Ramos (cell line): ENCODE measurements around the gene ARAF.
"Not testable (repeated sequence)": the region's sequence is repeated elsewhere in the genome, so short reads cannot be mapped to it uniquely, and the experiment has no call there.

ENCODE experiments used
- in situ Hi-C: fragments of 300-500 bp; cut with MboI; formaldehyde crosslinking; loops from one replicate; pipeline ENCODE4 v1.14.3; 2022; ENCODE audit warnings: low sequenced_read_pairs; ENCODE audit not compliant: unreplicated experiment

ARAF gene

DNA sequence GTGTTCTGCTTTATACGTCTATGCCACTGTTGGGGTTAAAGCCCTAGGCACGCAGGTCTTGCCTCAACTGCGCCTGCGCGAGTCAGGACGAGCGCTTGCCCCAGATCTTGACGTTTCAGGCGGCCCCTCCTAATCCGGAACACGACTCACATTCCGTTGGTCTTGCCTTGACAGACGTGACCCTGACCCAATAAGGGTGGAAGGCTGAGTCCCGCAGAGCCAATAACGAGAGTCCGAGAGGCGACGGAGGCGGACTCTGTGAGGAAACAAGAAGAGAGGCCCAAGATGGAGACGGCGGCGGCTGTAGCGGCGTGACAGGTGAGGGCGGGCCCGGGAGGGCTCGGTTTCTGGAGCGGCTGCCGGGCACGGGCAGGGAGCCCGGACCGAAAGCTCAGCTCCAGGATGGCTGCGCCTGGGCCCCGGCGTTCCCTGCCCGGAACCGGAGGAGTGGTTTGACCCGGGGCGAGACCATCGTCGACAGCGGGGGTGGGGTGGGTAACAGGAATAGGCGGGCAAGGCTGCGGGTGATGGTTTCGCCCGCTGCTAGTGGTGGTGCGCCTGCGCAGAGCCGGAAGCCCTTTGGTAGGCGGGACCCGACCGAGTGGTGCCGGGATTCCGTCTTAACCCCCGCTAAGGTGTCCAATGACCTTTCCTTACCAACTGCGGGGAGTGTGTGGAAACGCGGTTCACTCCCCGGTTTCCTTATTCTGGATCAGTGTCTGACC is at the start of gene ARAF:
Gene ARAF (plus strand): TSS at position 272 of the 725 bp plus-strand sequence. CDS start 1,763 bp downstream, outside the sequence.
- in situ Hi-C loops = loop anchor here (5.0 kb wide), 1 partner anchor 86 kb away; no protein-coding TSS in a partner anchor

DNA sequence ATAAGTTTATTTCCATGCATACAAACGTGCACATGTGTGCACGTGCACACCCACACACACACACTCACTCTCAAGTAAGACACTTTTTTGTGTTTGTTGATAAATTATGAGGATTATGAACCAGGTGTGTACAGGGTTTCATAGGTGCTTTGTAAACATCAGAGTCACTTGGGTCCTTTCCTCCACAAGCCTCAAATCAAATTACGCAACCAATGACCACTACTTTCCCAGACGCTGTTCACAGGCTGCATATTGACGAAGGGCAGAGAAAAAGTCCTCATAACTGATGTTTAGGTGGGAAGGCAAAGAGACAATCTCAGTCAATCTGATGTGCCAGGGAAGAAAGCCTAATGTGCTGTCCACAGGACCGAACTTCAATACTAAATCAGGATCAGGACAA is 48.6 kb upstream of the ARAF start:
- in situ Hi-C loops = not testable (repeated sequence)

DNA sequence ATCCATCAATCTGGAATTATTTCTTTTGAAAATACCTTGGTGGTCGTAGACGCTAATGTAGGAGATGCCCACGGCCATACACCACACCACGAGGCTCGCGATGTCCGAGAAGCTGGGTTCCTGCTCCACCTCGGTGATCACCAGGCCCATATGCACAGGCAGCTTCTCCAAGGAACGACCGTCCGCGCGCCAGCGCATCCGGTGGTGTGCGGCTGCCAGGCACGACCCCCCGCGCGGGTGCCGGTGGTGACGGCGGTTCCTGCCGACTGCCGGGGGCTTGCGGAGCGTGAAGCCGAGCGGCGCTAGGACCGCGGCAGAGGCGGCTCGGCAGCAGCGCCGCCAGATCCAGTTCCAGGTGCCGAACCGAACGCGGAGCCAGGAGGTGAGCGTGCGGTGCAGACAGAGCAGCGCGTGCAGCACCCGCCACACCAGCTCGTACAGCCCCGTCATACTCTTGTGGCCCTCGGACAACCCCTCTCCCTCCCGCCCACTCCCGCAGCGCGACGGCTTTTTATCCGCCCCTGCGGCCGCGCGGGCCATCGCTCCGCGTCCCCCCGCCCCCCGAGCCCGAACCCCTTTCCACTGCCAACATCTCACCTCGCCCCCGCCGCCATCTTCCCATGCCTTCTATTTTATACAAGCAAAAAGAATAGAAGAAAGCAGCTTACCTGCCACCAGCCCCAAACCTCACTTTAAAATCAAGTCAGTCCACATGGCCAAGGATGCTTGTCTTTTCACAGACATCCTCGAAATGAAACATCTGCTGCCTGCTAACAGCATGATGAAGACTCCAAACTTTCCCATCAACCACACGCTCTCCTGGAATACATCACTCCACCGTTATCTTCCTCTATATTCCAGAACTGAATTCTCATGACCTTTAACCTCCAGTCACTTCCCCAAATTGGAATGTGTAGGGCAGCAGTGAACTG is 47.7 kb upstream of the ARAF start:
- in situ Hi-C loops = not testable (repeated sequence)

DNA sequence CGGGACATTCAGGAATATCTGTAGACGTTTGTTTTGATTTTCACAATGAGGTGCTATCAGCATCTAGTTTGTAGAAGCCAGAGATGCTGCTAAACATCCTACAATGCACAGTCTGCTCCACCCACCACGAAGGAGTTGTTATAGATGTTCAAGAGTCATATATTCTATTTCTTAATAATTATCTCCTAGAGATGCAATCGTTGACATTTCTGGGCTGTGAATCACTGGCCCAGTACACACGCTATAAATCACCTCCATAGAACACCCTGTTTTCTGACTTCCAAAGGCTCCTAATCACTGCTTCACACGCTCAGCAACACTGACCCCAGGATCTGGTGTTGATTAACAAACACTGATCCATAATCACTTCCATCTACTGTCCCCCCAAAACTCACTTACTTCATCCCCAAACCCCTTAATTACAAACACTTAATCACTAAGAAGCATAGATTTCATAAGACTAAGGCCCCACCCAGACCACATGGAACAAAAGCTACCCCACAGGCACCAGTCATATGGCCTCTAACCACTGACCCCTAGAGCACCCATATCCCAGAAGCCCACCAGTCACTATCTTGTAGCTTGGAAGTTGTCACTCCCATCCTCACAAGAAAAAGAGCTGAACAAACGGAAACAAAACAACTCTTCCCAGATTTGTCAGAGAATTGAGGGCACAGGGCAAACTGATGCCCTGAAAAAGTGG is 46.3 kb upstream of the ARAF start:
- in situ Hi-C loops = no loop called here

DNA sequence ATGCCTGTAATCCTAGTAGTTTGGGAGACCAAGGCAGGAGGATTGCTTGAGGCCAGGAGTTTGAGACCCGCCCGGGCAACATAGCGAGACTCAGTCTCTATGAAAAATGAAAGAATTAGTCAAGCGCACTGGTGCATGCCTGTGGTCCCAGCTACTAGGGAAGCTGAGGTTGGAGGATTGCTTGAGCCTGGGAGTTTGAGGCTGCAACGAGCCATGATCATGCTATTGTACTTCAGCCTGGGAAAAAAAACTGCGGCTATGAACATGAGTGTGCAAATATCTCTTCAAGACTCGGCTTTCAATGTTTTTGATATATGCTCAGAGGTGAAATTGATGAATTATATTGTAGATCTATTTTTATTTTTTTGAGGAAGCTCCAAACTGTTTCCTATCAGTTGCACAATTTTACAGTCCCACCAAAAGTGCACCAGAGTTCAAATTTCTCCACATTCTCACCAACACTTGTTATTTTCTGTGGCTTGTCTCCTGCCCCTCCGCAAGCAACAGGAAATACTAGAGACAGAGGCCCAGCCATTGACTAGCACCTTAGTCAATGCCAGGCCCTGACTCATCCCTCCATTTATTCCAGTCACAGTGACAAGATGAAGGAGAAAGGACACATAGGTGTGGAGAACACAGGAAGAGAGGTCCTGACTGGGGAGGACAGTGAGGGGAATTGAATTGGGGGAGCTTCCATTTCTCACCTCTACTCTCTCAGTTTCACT is 44.9 kb upstream of the ARAF start:
- in situ Hi-C loops = no loop called here

DNA sequence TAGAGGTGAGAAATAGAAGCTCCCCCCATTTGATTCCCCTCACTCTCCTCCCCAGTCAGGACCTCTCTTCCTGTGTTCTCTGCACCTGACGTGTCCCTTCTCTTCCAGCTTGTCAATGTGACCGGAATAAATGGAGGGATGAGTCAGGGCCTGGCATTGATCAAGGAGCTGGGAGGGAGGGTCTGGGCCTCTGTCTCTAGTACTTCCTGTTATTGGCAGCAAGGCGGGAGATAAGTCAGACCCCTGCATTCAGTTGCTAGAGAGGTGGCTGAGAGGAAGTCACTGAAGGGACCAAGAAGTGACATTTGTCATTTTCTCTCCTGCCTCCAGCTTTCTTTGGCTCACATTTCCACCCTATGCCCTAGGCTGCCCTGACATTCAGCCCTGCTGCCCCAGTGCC is 42.9 kb upstream of the ARAF start:
- in situ Hi-C loops = no loop called here

DNA sequence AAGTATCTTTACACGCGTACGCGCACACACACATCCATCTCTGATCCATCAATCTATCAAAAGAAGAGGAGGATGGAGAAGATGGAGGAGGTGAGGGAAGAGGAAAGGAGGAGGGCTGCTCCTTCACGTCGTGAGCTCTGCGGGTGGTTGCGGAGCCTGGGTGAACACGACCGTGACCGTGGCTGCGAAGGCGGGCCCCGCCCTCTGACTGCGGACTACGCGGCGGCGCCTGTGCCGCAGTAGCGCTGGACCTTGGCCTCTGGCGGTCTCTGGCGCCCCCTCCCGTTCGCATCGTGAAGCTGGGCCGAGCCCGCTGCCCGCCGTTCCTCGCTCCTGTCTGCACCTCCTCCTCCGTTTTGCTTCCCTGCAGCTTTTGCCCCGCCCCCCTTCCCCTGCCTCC is 37.7 kb upstream of the ARAF start:
- in situ Hi-C loops = no loop called here

DNA sequence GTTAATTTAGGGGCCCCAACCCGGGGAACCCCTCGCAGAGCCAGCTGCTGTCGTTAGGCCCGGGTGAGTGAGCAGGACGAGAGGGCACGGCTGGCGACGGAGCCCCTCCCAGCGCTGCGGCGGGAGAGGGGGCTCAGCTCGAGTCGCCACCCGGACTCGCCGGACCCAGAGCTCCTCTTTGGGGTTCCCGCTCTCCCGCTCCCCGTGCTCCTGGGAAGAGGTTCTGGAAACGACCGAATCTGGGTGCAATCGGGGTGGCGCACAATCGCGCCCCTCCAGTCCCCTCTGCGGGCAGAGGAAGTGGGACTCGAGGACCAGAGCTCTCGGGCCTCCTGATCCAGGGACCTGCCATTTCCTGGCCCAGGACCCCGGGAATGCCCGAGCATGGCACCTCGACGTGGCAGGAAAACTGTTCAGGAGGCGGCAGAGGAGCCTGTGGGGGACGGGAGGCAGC is 37.3 kb upstream of the ARAF start:
- in situ Hi-C loops = no loop called here

DNA sequence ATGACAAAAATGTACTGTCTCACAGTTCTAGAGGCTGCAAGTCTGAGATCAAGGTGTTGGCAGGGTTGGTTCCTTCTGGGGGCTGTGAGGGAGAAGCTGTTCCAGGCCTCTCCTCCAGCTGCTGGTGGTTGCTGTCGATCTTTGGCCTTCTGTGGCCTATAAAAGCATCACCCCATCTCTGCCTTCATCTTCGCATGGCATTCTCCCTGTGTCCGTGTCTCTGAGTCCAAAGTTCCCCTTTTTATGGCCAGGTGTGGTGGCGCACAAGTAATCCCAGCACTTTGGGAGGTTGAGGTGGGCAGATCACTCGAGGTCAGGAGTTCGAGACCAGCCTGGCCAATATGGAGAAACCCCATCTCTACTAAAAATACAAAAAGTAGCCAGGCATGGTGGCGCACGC is 31.5 kb upstream of the ARAF start:
- in situ Hi-C loops = loop anchor here (25.0 kb wide), 1 partner anchor 317 kb away; the partner anchor contains the start of gene CDK16

DNA sequence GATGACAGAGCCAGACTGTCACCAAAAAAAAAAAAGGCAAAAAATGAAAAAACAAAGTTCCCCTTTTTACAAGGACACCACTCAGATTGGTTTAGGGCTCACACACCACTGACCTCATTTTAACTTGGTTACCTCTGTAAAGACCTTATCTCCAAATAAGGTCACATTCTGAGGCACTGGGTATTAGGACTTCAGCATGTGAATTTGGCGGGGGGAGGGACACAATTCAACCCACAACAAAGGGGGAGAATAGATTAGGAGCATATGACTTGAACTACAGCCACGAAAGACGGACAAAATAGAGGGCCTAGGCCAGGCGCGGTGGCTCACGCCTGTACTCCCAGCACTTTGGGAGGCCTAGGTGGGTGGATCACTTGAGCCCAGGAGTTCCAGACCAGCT is 31.0 kb upstream of the ARAF start:
- in situ Hi-C loops = loop anchor here (25.0 kb wide), 1 partner anchor 318 kb away; the partner anchor contains the start of gene CDK16

DNA sequence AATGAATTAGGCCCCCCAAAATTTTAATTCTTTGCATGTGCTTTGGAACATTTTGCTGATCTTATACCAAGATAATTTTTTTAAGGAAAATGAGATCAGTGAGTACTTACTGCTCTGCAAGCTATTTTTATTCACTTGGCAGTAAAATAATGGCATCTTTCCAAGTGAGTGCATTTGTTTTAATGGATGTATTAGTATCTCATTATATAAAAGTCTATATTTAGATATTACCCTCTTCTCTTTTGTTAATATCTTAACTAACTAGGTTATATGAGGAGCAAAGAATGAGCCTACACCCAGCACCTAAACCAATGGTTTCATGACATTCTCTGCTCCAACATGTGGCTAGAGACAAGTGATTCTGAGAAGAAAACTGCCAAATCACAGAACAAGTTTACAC is 21.1 kb upstream of the ARAF start:
- in situ Hi-C loops = loop anchor here (25.0 kb wide), 1 partner anchor 328 kb away; the partner anchor contains the start of gene CDK16

DNA sequence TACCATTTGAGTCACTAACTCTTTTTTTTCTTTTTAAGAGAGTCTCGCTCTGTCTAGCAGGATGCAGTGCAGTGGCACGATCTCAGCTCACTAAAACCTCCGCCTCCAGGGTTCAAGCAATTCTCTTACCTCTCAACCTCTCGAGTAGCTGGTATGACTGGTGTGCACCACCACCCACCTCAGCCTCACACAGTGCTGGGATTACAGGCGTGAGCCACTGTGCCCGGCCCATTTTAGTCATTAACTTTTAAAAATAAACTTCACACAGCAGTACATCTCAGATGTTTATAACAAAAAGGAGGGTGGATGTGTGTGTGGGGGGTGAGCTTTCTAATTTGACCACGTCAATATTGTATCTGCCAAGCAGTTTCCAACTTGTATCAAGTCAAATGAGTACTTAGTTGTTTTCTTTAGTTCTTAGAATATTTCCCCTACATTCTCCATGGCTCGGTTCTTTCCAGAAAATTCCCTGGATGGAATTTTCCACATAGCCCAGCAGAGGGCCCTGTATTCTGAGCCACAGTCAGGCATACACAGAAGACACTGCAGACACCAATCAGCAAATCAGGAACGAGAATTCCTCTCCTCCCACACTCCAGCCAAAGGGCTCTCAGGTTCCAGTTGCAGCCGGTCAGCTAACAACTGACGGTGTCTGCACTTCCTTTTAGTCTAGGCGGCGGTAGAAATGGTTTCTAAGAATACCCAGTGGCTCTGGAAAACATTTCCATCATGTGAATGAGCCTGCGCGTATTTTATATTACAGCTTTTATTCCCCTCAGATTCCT is 20.1 kb upstream of the ARAF start:
- in situ Hi-C loops = loop anchor here (25.0 kb wide), 1 partner anchor 329 kb away; the partner anchor contains the start of gene CDK16

DNA sequence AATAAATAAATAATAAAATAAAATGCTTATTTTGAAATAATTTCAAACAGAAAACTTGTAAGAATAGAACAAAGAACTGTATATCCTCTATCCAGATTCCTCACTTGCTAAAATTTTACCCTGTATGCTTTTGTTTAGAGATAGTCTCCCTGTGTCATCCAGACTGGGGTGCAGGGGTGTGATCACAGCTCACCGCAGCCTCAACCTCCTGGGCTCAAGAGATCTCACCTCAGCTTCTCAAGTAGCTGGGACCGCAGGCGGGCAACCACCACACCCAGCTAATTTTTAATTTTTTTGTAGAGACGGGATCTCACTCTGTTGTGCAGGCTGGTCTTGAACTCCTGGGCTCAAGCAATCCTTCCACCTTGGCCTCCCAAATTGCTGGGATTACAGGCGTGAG is 17.5 kb upstream of the ARAF start:
- in situ Hi-C loops = loop anchor here (25.0 kb wide), 1 partner anchor 331 kb away; the partner anchor contains the start of gene CDK16

DNA sequence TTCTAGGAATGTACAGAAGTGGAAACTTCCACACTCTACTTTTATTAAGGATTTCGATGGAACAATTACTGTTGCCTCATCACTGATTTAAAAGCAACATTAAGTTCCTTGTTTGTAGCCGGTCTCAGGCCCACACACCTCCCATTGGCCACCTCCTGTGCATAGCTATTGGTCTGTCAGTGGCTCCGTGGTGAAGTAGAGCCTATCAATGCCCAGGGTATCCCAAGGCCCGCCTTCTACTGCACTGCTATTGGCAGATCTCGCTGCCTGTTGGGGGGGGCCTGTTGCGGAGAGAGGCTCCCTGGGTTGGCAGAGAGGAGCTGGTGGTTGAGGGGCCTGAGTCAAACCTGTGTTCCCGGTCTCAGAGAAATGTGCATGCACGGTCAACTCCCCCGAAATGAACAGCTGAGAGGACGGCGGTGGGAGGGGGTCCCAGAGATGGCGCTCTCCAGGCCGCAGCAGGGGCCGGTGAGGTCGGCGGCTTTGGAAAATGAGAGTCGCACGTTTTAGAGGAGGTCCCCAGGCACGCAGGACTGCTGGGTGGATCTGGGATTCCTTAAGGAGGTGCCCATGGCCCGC is 4.9 kb upstream of the ARAF start:
- in situ Hi-C loops = no loop called here

DNA sequence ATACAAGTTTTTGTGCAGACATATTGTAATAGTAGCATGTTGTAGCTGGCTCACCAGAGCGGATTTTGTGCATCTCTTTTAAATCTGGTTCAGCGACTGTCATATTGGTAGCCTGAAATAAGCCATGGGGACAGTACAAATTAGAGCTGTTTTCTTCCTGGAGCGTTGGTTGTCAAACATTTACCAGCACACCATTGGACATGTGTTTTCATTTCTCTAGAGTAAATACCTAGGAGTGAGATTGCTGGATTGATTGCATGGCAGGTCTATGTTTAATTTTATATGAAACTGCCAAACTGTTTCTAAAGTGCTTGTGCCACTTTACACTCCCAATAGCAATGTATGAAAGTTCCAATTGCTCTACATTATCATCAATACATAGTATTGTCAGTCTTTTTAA is 2.6 kb upstream of the ARAF start:
- in situ Hi-C loops = no loop called here

DNA sequence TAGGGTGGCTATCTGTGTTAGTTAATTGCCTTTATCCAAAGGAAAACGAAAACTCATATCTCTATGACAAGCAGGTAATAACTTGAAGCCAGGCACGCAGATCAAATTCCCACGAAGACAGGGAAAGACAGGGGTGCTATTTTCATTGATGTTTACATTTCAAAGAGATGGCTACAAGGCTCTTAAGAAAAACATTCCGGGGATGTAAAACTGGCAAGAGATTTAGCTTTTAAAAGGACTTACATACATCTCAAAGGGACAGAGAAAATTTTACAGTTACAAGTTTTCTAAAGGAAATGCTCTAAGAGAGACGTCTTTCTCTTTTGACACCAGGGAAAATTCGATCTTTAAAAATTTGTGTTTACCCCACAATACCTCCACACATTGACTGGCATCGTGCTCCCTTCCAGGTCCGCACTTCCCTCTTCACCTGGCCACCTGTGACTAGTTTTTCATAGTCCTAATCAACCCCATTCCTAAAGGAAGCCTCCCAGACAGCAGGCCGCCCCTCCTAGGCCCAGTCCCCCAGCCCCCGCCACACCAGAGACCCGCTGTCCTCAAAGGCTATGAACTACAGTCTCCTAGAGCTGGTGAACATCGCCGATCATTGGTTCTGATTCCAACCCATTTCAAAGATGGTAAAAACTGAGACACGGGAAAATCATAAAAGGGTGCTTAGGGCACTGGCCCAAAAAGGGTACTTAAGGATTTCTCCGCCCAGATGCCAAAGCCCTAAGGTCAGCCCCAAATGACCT is 649 bp upstream of the ARAF start:
- in situ Hi-C loops = loop anchor here (5.0 kb wide), 1 partner anchor 87 kb away; no protein-coding TSS in a partner anchor

DNA sequence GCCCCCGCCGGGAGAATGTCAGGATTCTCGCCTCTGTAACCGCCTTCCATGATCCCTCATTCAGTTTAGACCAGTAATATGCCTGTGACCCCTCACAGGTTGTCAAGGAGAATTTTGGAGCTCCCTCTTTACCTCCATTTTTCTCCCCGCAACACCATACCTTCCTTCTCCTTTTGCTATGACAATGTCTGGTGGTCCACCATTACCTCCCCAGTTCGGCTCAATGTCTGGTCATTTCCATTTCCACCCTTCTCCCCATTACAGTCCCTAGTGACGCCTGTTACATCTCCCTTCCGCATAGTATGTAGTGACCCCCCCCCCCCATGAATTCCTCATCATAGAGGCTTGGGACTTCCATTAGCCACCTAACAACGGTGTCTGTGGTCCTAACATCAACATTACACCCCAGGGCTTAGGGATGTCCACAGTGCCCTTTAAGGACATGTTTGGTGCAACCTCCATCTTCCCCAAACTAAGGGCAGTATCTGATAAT is 700 bp downstream of the ARAF start:
- in situ Hi-C loops = loop anchor here (5.0 kb wide), 1 partner anchor 86 kb away; no protein-coding TSS in a partner anchor
